Endothelial cell (in vitro differentiated cells): Measurements from ENCODE around the gene EPN3. TPM values are rescaled to one million over a fixed set of nuclear protein-coding genes. Genes with fewer than 3 reads are reported as not detected.

Experiments
- DNase-seq: peaks from one replicate; pipeline ENCODE4 v3.0.0; 2021; ENCODE audit warnings: low spot score
- H3K27ac Mint-ChIP-seq: one replicate; pipeline ENCODE4 v1.8.0; 2021; ENCODE audit warnings: mixed read lengths, inconsistent platforms; ENCODE audit not compliant: unreplicated experiment
- H3K27me3 Mint-ChIP-seq: one replicate; pipeline ENCODE4 v1.8.0; 2021; ENCODE audit warnings: mild to moderate bottlenecking, moderate library complexity, mixed read lengths, inconsistent platforms; ENCODE audit not compliant: unreplicated experiment
- H3K36me3 Mint-ChIP-seq: one replicate; pipeline ENCODE4 v1.8.0; 2021; ENCODE audit warnings: mild to moderate bottlenecking, low read depth, mixed read lengths, inconsistent platforms; ENCODE audit not compliant: unreplicated experiment
- H3K4me1 Mint-ChIP-seq: one replicate; pipeline ENCODE4 v1.8.0; 2021; ENCODE audit warnings: mild to moderate bottlenecking, mixed read lengths, inconsistent platforms; ENCODE audit not compliant: unreplicated experiment
- H3K4me3 Mint-ChIP-seq: one replicate; pipeline ENCODE4 v1.8.0; 2021; ENCODE audit warnings: mild to moderate bottlenecking, mixed read lengths, inconsistent platforms; ENCODE audit not compliant: unreplicated experiment
- H3K9me3 Mint-ChIP-seq: one replicate; pipeline ENCODE4 v1.8.0; 2021; ENCODE audit warnings: mixed read lengths, inconsistent platforms; ENCODE audit not compliant: unreplicated experiment
- total RNA-seq: library from RNA; stranded (reverse); fragmentation: NEBNext Ultra II Directional; extraction: Animal tissue kit (Norgen Biotek cat#: 25700); gene quantifications from one replicate; pipeline ENCODE4 v1.2.1, GENCODE V29; 2021; ENCODE audit not compliant: unreplicated experiment
- TF ChIP-seq, protein P1 (sequence below): fragments of 200-600 bp; sonication (generic); IDR thresholded peaks from one replicate; pipeline ENCODE4 v1.5.0; 2021; ENCODE audit warnings: antibody characterized with exemption; ENCODE audit not compliant: unreplicated experiment

Gene EPN3
- total RNA-seq, 1 donor from 2014 or later = 0.49 TPM

DNA sequence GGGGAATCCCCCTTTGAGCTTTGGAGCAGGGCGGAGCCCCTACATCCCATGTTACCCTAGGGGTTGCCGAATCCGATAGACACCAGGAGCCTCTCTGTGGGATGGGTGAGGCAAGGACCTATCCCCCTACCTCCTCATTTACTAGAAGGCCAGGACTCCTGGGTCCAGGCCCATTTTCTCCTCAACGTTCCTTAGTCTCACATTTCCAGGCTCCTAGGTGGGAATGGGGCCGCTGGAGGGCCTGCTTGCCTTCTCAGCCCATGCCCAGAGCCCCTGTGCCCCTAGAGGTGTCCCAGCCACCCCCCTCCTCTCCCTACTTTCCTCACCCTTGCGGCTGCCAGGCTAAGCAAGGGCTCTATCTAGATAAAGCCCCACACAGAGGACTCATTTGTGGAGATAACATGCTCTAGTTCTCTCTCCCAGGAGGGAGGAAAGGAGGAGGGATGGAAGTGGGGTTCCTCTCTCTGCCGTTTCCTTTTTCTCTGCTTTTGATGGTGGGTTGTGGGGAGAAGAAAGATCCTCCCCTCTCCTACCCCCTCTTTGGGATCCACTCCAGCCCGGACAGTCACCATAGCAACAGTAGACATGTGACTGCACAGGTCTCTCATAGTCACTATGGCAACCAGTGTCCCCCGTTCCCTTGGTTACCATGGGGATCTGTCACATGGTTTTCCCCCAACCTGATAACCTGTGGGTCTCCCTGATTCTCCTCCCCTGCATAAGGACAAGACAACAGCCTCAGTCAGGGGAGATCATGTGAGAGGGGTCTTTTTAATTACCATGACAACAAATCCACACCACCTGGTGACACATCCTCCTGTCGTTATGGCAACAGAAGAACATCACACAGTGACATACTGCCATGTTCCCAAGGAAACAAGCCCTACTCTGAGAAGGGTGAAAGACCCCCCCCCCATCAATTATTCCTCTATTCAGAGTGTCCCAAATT is 33.1 kb downstream of the EPN3 start:
- no peaks in the 10 kb centered on the region for H3K36me3 Mint-ChIP-seq
- TF ChIP-seq, protein P1, sequence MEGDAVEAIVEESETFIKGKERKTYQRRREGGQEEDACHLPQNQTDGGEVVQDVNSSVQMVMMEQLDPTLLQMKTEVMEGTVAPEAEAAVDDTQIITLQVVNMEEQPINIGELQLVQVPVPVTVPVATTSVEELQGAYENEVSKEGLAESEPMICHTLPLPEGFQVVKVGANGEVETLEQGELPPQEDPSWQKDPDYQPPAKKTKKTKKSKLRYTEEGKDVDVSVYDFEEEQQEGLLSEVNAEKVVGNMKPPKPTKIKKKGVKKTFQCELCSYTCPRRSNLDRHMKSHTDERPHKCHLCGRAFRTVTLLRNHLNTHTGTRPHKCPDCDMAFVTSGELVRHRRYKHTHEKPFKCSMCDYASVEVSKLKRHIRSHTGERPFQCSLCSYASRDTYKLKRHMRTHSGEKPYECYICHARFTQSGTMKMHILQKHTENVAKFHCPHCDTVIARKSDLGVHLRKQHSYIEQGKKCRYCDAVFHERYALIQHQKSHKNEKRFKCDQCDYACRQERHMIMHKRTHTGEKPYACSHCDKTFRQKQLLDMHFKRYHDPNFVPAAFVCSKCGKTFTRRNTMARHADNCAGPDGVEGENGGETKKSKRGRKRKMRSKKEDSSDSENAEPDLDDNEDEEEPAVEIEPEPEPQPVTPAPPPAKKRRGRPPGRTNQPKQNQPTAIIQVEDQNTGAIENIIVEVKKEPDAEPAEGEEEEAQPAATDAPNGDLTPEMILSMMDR = no peak
- H3K27me3 Mint-ChIP-seq = peaks cover 40% of the 10 kb centered on the region
- peak overlapping the region; percentile 90 for H3K27ac Mint-ChIP-seq
- peaks cover 15% of the 10 kb centered on the region for H3K4me1 Mint-ChIP-seq
- peak overlapping the region; percentile 27 for H3K4me3 Mint-ChIP-seq
- H3K9me3 Mint-ChIP-seq = no peaks in the 10 kb centered on the region
- DNase-seq = no peak

DNA sequence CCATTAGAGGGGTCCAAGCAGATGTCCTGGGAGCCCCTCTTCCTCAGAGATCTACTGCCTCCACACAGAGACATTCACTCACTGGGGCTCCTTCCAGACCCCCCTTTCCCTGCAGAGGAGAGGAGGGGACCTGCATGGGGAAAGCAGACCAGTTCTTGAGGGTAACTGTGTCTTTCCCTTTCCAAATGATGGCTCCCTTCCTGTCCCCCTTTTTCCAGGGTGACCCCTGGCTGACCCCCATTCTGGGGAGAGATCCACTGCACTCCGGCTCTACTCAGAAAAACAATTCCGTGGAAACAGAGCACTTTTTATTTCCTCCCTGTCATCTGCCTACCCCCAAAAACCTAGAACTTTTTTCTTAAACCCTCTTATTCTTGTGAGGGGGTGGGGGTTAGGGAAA is 34.4 kb downstream of the EPN3 start:
- Mint-ChIP-seq H3K4me1 (peaks cover 15% of the 10 kb centered on the region), H3K27ac (peak overlapping the region; percentile 90), H3K4me3 (no peak overlapping the region), H3K9me3 (no peaks in the 10 kb centered on the region), H3K27me3 (peaks cover 47% of the 10 kb centered on the region), H3K36me3 (no peaks in the 10 kb centered on the region)
- TF ChIP-seq, protein P1 = no peak
- no peak for DNase-seq

DNA sequence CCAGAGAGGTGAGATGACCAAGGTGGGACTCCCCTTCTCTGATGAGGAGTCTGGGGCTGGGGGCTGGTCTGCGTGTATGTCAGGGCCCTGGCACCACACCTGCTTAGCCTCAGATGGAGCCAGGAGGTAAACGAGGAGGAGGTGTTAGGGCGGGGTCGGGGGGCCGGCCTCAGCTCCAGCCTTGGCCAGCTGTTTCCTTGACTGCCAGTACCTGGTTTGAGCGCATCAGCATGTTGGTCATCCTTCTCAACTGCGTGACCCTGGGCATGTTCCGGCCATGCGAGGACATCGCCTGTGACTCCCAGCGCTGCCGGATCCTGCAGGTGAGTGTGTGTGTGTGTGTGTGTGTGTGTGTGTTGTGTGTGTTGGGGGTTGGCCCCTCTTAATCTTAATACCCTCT is 36.1 kb downstream of the EPN3 start:
- H3K36me3 Mint-ChIP-seq = no peaks in the 10 kb centered on the region
- no peak overlapping the region for H3K4me3 Mint-ChIP-seq
- DNase-seq = no peak
- H3K4me1 Mint-ChIP-seq = peaks cover 12% of the 10 kb centered on the region
- H3K27me3 Mint-ChIP-seq = peaks cover 39% of the 10 kb centered on the region
- no peaks in the 10 kb centered on the region for H3K9me3 Mint-ChIP-seq
- TF ChIP-seq, protein P1 = no peak
- H3K27ac Mint-ChIP-seq = peak overlapping the region; percentile 52

DNA sequence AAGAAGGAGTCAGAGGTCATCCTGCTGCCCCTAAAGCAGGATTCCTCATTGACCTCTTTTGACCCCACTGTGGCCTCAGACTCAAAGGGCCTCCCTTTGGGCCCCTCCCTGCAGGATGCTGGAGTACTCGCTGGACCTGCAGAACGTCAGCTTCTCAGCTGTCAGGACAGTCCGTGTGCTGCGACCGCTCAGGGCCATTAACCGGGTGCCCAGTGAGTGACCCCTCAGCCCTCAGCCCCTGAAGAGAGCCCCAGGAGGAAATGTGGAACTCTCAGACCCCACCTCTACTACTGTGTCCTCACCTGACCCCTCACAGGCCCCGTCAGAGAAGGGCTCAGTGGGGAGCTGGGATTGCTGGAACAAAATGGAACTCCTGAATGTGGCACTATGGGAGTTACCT is 37.1 kb downstream of the EPN3 start:
- DNase-seq = no peak
- Mint-ChIP-seq H3K4me3 (no peak overlapping the region), H3K36me3 (no peaks in the 10 kb centered on the region), H3K4me1 (peaks cover 6% of the 10 kb centered on the region), H3K9me3 (no peaks in the 10 kb centered on the region), H3K27me3 (peaks cover 34% of the 10 kb centered on the region), H3K27ac (no peak overlapping the region)
- TF ChIP-seq, protein P1 = no peak

DNA sequence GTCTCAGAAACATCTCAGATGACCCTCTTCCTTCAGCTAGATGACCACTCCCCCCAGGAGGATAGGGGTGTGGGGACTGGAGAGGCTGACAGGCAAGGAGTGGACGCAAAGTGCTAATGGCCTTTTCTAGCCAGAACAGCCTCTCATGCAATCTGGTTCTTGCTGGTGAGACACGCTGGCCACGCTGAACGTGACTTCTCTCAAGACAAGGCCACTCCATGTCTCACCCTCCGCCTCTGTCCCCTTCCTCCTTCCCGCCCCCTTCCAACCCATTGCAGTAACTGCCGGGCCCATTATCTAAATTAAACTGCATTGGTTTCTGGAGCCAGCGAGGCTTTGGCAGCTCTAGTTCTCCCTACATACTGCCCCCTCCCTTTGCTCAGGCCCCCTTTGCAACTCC is 37.5 kb downstream of the EPN3 start:
- Mint-ChIP-seq H3K27me3 (peaks cover 34% of the 10 kb centered on the region), H3K4me1 (peaks cover 1% of the 10 kb centered on the region), H3K27ac (no peak overlapping the region), H3K4me3 (no peak overlapping the region), H3K36me3 (no peaks in the 10 kb centered on the region), H3K9me3 (no peaks in the 10 kb centered on the region)
- TF ChIP-seq, protein P1 = no peak
- DNase-seq = no peak
